Glutamatergic neuron (in vitro differentiated cells): ENCODE results near the gene LENG9. TPM values are rescaled to one million over a fixed set of nuclear protein-coding genes. Genes with fewer than 3 reads are reported as not detected.

Experiments used
- DNase-seq: peaks from one replicate; pipeline ENCODE4 v3.0.0; 2022
- H3K27ac Mint-ChIP-seq: one replicate; pipeline ENCODE4 v1.8.0; 2020; ENCODE audit warnings: mild to moderate bottlenecking, mixed read lengths, inconsistent platforms; ENCODE audit not compliant: unreplicated experiment
- H3K27me3 Mint-ChIP-seq: one replicate; pipeline ENCODE4 v1.8.0; 2020; ENCODE audit warnings: mild to moderate bottlenecking, moderate library complexity, mixed read lengths, inconsistent platforms; ENCODE audit not compliant: unreplicated experiment
- H3K36me3 Mint-ChIP-seq: one replicate; pipeline ENCODE4 v1.8.0; 2020; ENCODE audit warnings: mild to moderate bottlenecking, mixed read lengths, inconsistent platforms; ENCODE audit not compliant: unreplicated experiment
- H3K4me1 Mint-ChIP-seq: one replicate; pipeline ENCODE4 v1.8.0; 2020; ENCODE audit warnings: mild to moderate bottlenecking, low read depth, mixed read lengths, inconsistent platforms; ENCODE audit not compliant: unreplicated experiment
- H3K4me3 Mint-ChIP-seq: one replicate; pipeline ENCODE4 v1.8.0; 2020; ENCODE audit warnings: mild to moderate bottlenecking, mixed read lengths, inconsistent platforms; ENCODE audit not compliant: unreplicated experiment
- H3K9me3 Mint-ChIP-seq: one replicate; pipeline ENCODE4 v1.8.0; 2020; ENCODE audit warnings: mild to moderate bottlenecking, moderate library complexity, mixed read lengths, inconsistent platforms; ENCODE audit not compliant: unreplicated experiment
- CTCF ChIP-seq: fragments of 200-600 bp; sonication (generic); IDR thresholded peaks from one replicate; pipeline ENCODE4 v1.5.0; 2021; ENCODE audit not compliant: partially characterized antibody, unreplicated experiment
- total RNA-seq: library from RNA; stranded (reverse); fragmentation: NEBNext Ultra II Directional; extraction: Animal tissue kit (Norgen Biotek cat#: 25700); gene quantifications from one replicate; pipeline ENCODE4 v1.2.1, GENCODE V29; 2021; ENCODE audit not compliant: unreplicated experiment

LENG9 gene
- total RNA-seq, 1 donor from 2014 or later = 4.7 TPM

- DNase-seq = peak; percentile 72
- Mint-ChIP-seq H3K4me3 (peak overlapping the region; percentile 63), H3K9me3 (peaks cover 21% of the 10 kb centered on the region), H3K4me1 (peaks cover 3% of the 10 kb centered on the region), H3K27me3 (peaks cover 14% of the 10 kb centered on the region), H3K27ac (peak overlapping the region; percentile 38), H3K36me3 (no peaks in the 10 kb centered on the region)
- TF ChIP-seq CTCF = no peak
Observed at GRCh38 chr19:54462655-54463530, 685 bp downstream of the LENG9 start.

GRCh38 chr19:54462047-54462654, 1.4 kb downstream of the LENG9 start:
- Mint-ChIP-seq H3K9me3 (peaks cover 21% of the 10 kb centered on the region), H3K36me3 (no peaks in the 10 kb centered on the region), H3K27me3 (peaks cover 14% of the 10 kb centered on the region), H3K4me3 (peak overlapping the region; percentile 63), H3K4me1 (peaks cover 3% of the 10 kb centered on the region), H3K27ac (peak overlapping the region; percentile 48)
- TF ChIP-seq CTCF = no peak
- DNase-seq = no peak

- peaks cover 21% of the 10 kb centered on the region for H3K9me3 Mint-ChIP-seq
- no peak for DNase-seq
- H3K4me3 Mint-ChIP-seq = peak overlapping the region; percentile 63
- TF ChIP-seq CTCF = no peak
- no peaks in the 10 kb centered on the region for H3K36me3 Mint-ChIP-seq
- H3K4me1 Mint-ChIP-seq = peaks cover 3% of the 10 kb centered on the region
- peak overlapping the region; percentile 48 for H3K27ac Mint-ChIP-seq
- peaks cover 14% of the 10 kb centered on the region for H3K27me3 Mint-ChIP-seq
Observed at GRCh38 chr19:54461613-54462012, 2.0 kb downstream of the LENG9 start.

- Mint-ChIP-seq H3K27me3 (peaks cover 15% of the 10 kb centered on the region), H3K36me3 (no peaks in the 10 kb centered on the region), H3K4me1 (peaks cover 3% of the 10 kb centered on the region), H3K27ac (peak overlapping the region; percentile 28), H3K9me3 (peaks cover 22% of the 10 kb centered on the region), H3K4me3 (peak overlapping the region; percentile 63)
- no peak for DNase-seq
- TF ChIP-seq CTCF = no peak
Observed at GRCh38 chr19:54461210-54461609, 2.4 kb downstream of the LENG9 start.
